GM18868 (cell line): ENCODE results near the gene RAB3IL1.
"Not testable (repeated sequence)": the region's sequence is repeated elsewhere in the genome, so short reads cannot be mapped to it uniquely, and the experiment has no call there.

Source experiments
- ATAC-seq: cut with Tn5 transposase; IDR thresholded peaks from one replicate; pipeline ENCODE4 v1.9.1; 2021; ENCODE audit warnings: mild to moderate bottlenecking, moderate library complexity; ENCODE audit not compliant: unreplicated experiment

Gene RAB3IL1, protein sequence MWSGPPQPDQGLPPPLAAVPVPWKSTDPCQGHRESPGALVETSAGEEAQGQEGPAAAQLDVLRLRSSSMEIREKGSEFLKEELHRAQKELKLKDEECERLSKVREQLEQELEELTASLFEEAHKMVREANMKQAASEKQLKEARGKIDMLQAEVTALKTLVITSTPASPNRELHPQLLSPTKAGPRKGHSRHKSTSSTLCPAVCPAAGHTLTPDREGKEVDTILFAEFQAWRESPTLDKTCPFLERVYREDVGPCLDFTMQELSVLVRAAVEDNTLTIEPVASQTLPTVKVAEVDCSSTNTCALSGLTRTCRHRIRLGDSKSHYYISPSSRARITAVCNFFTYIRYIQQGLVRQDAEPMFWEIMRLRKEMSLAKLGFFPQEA

DNA sequence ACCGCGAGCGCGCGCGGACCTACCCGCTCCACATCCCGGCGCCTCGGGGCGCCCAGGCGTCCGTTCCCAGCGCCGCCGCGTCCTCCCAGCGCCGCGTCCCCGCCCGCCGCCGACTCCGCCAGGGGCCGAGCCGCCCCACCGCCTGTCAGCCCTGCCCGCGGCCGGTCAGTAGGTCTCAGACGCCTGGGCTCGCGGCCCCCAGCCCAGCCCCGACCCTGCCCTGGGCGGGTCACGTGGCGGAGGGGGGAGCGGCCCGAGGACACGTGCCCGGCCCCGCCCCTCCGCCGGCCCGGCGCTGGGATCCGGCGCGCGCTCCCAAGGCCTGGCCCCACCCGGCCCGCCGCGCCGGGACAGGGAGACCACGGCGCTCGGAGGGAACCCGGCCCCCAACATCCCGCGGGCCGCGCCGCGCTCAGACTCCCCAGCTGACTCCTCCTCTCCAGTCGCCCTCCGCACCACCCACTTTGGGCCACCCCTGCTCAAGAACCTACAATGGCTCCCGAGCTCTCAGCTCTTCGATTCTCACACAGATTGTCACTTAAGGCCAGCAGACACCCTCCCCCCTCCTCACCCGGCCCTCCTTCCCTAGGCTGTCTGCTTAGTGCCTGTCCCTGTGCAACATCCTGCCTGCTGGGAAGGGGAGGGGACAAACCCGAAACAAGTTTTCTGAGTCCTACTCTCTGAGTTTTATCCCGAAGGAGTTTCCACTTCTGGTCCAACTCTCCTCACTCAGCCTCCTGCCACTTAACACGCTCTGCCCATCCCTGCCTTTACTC, at the start of gene RAB3IL1:
Gene RAB3IL1 (minus strand): TSS at position 233 of the 776 bp plus-strand sequence. CDS start 199 bp downstream, at position 34.
- no peak for ATAC-seq

DNA sequence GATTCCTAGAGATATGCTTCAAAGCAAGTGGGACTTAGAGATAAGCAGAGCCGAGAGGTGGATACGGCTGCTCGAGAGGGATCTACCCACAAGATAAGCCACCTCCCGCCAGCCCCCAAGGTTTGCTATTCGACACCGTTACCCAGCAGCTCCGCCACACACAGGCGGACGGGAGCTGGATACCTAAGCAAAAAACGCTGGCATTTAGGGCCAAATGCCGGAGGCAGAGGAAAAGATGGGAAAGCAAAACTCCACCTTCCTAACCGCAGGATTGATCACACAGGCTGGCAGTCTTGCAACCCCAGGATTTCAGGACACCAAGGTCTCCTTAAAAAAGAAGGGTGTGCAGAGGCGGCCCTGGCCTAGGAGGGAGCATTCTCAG, 49.4 kb upstream of the RAB3IL1 start:
- ATAC-seq = no peak

DNA sequence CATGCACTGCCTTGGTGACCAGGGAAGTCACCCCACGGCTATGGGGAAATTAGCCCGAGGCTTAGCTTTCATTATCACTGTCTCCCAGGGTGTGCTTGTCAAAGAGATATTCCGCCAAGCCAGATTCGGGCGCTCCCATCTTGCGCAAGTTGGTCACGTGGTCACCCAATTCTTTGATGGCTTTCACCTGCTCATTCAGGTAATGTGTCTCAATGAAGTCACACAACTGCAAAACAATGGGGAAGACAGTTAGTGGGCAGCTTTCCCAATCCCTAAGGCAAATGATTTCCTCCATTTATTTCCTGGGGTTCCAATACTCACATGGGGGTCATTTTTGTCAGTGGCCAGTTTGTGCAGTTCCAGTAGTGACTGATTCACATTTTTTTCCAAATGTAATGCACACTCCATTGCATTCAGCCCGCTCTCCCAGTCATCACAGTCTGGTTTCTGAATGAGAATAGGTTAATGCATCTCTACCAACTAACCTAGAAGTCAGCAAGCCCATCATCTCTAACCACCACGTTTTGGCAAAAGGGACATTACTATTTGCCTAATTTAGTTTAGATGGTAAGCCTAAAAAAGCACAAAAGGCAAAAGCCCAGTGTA, 47.4 kb upstream of the RAB3IL1 start:
- not testable (repeated sequence) for ATAC-seq

DNA sequence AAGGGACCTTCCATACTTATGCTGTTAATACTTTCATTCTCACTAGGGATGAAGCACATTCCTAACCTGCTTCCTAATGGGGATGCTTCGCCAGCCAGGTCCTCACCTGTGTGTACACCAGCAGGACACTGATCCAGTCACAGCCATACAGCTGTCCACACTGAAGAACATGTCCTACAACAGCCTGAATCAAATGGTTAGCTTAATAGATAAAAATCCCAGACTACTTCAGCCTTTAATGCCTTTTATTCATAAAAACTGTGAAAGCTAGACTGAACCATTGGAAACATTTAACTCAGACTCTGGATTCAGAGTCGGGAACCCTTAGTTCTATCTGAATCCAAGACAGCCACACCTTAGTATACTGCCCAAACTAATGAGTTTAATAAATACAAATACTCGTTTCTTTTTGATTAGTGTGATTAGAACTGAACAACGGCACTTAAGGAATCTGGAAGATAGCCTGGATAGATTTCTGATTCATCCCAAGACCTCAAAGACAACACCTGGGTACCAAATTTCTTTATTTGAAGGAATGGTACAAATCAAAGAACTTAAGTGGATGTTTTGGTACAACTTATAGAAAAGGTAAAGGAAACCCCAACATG, 46.8 kb upstream of the RAB3IL1 start:
- ATAC-seq = no peak

DNA sequence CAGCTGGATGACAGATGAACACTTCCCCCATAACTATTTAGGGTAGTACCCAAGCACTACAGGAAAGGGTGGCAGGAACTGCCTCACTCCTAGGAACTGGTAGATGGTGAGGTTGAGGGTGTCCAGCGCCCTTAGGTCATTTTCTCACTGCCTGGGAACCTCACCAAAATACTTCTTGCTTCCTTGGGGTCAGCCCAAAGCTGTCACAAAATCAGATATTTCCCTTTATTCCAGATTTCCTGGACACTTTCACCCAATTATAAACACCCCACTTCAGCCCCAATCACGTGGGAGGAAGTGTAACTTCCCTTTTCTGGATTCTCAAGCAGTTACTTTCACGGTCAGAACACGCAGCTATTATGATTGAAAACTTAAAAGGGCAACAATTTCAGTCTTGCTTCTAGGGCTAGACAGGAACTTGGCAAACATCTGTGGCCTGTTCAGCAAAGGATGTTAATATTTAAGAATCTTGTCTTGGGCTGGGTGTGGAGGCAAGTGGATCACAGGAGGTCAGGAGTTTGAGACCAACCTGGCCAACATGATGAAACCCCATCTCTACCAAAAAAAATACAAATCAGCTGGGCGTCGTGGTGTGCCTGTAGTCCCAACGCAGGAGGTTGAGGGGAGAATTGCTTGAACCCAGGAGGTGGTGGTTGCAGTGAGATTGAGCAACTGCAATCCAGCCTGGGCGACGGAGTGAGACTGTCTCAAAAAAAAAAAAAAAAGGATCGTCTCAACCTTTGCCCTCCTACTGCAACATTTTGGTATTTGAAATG, 46.1 kb upstream of the RAB3IL1 start:
- ATAC-seq = no peak

DNA sequence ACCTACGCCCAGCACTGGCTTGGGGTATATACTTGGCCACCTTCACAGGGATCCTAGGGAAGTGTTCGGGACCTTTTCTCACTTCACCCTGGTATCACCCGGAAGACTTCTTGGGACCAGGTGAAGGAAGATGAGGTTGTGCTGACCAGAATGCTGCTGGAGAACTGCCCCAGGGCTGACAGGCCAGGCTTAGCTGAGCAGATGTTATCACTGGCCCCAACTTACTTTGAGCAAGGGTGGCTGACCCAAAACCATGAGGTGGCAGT, 45.6 kb upstream of the RAB3IL1 start:
- no peak for ATAC-seq

DNA sequence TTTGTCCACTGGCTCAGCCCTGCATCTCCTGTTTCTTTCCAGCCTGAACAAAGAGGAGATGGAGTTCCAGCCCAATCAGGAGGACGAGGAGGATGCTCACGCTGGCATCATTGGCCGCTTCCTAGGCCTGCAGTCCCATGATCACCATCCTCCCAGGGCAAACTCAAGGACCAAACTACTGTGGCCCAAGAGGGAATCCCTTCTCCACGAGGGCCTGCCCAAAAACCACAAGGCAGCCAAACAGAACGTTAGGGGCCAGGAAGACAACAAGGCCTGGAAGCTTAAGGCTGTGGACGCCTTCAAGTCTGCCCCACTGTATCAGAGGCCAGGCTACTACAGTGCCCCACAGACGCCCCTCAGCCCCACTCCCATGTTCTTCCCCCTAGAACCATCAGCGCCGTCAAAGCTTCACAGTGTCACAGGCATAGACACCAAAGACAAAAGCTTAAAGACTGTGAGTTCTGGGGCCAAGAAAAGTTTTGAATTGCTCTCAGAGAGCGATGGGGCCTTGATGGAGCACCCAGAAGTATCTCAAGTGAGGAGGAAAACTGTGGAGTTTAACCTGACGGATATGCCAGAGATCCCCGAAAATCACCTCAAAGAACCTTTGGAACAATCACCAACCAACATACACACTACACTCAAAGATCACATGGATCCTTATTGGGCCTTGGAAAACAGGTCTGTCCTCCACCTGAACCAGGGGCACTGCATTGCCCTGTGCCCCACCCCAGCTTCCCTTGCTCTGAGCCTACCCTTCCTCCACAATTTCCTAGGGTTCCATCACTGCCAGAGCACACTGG, 45.0 kb upstream of the RAB3IL1 start:
- no peak for ATAC-seq

DNA sequence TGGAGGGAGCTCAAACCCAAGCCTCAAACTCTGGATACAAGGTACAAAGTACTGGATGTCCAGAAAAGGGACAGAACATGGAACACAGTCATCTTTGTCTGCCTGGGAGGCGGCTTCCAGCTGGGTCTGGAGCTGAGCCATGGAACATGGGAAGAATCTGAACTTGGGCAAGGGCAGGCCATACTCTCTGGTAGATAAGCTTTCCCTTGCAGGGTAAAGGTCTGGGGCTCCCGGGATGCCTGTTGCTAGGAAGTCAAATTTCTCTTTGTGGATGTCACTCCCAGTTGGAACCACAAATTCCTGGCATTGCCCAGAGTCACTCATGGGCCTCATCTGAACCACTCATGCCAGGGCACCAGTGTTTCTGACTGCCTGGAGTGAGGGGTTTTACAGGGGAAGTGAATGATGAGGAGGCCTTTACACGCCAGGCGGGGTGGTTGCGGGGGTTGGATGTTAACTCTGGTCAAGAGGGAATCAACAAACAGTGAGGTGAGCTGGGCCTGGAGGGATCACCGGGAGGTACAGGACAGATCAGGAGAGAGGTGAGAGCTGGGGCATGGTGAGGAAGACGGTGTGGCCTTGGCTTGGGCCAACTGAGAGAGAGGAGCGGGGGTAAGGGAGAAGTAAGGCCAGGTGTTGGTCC, 44.3 kb upstream of the RAB3IL1 start:
- no peak for ATAC-seq

DNA sequence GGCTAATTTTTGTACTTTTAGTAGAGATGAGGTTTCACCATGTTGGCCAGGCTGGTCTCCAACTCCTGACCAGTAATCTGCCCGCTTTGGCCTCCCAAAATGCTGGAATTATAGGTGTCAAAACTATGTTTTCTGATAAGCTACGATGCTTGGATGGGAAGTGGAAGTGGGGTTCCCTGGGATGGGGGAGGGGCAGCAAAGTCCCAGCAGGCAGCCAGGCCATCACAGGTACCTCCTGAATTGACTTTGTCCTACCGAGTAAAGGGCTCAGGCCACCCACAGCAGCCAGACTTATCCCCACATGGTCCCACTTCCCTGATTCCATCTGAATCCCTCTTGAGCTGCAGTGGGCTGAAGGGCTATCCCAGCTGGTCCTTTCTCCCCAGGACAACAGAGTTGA, 43.2 kb upstream of the RAB3IL1 start:
- ATAC-seq = no peak

DNA sequence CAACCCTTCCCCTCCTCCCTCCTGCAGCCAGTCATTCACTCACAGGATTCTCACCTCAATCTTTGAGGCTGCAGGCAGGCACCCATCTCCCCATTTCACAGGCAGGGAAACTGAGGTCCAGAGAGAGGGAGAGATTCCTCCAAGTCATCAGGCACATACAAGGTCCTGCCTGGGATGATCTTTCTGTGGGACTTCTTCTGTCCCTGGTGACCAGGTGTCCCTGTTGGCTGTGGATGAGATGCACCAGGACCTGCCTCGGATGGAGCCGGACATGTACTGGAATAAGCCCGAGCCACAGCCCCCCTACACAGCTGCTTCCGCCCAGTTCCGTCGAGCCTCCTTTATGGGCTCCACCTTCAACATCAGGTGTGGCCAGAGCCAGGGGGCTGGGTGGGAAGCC, 42.3 kb upstream of the RAB3IL1 start:
- ATAC-seq = no peak

DNA sequence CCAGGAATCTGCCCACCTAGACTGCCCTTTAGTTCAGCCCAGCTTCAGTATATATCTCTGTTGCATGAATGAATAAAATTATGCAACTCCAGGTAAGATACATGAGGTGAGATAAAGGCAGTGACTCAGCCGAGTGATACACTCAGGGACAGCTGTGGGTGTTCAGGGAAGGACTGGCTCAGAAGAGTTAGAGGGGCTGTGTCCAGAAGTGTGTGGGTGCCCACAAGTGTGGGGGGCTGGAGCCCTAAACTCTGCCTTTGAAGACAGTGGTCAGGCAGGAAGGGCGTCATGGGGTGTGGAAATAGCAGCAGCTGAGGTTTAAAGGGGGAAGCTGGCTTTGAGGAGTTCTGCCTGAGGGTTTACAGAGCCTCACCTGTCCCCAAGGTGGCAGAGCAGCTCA, 41.7 kb upstream of the RAB3IL1 start:
- ATAC-seq = no peak

DNA sequence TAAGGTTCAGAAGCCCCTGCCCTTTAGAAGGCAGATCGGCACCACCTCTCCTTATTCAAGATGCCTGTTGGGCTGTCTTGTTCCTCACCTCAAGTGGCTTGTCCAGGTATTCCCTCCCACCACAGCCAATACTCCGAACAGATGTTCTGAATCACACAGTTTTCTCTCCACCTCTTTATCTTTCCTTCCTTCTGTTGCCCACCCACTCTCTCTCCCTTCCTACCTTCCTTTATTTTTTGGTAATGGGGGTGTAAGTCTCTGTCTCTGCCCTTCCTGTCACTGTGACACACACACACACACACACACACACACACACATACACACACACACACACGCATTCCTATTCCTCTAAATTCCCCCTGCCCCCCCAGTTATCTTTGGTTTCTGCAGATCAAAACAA, 41.2 kb upstream of the RAB3IL1 start:
- ATAC-seq = no peak

DNA sequence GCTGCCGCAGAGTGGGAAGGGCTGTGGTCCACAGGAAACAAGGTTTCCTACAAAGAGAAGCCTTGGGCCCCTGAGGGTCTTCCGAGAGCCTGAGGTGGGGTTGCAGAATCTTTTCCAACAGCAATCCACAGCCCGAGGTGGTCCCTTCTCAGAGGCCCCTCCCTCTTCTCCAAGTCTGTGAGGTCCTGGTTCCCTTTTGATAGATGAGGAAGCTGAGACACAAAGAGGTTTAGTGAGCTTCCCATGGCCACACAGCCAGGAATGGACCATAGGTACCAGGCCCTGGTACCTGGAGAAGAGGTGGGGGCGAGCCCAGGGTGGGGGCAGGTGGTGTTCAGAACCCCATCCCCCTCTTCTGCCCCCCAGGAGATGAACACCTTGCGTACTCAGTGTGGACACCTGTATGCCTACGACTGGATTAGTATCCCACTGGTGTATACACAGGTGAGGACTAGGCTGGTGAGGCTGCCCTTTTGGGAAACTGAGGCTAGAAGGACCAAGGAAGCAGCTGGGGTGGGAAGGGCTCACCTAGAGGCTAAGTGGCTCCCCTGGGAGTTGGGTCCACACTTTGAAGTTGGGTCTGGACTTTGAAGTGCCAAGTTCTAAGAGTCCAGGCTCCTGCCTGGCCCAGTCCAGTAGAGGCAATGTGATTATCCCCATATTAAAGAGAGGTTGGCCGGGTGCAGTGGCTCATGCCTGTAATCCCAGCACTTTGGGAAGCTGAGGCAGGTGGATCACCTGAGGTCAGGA, 39.8 kb upstream of the RAB3IL1 start:
- no peak for ATAC-seq

DNA sequence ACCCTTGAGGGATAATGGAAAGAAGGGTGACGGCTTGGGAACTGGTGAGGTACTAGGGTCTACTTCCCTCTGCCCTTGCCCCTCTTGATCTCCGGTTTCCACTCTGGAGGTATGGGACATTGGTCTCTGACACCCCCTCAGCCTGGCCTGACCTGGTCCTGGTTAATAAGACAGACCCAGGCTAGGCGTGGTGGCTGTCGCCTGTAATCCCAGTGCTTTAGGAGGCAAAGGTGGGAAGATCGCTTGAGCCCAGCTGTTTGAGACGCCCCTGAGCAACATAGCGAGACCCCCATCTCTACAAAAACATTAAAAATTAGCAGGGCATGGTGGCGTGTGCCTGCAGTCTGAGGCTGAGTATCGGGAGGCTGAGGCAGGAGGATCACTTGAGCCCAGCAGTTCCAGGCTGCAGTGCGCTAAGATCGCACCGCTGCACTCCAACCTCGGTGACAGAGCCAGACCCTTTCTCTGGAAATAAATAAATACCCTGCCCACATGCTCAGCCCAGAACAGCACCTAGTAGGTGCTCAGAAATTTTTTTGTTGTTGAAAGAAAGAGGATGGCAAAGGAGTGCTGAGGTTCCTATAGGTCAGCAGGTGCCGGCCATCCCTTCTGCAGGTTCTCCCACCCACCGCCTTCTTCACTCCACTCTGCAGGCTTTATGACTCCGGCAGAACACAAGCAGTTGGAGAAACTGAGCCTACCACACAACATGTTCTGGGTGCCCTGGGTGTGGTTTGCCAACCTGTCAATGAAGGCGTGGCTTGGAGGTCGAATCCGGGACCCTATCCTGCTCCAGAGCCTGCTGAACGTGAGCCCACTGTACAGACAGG, 39.0 kb upstream of the RAB3IL1 start:
- no peak for ATAC-seq

DNA sequence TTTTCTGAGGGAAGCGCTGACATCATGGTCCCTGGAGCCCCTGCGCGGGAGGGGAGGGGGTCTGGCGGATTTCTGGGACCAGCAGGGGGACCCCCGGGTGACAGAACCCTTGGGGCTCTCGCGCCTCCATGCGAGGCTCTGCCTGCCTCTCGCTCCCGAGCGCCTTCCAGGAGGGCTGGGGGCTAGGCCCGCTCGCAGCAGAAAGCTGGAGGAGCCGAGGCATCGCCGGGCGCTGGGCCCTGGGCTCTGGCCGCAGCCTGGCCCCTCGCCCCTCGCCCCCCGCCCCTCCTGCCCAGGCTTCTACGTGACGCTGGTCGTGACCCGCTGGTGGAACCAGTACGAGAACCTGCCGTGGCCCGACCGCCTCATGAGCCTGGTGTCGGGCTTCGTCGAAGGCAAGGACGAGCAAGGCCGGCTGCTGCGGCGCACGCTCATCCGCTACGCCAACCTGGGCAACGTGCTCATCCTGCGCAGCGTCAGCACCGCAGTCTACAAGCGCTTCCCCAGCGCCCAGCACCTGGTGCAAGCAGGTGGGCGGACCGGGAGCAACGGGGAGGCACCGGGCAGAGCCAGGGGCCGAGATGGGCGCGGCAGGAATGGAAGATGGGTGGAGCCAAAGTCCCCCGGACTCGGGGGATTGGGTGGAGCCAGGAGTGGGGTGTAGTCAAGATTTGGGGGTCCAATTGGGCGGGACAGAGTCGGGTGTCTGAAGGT, 38.2 kb upstream of the RAB3IL1 start:
- no peak for ATAC-seq

DNA sequence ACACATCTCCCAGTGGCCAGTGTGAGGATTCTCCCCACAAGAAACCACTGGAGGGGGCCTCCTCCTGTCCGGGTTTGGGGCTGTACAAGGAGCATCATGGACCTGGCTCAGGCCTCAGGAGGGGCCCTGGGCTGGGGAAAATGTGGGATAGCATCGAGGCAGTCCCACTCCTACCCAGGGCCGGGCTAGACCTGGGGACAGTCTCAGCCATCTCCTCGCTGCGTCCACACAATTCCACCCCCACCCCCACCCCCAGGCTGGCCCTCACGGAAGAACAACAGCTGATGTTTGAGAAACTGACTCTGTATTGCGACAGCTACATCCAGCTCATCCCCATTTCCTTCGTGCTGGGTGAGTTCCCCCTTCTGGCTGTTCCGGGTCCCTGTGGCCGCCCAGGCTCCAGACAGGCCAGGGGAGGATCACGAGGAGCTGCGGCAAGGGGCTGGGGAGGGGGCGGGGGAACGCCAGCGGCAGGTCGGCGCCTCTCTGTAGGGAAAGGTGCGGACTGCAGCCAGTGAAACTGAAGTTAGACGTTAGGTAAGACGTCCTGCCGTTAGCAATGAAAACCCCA, 37.6 kb upstream of the RAB3IL1 start:
- ATAC-seq = no peak
